ELF-1 (cell line): Measurements from ENCODE around the gene TTC28.
"Not testable (repeated sequence)": the region's sequence is repeated elsewhere in the genome, so short reads cannot be mapped to it uniquely, and the experiment has no call there.

Experiments
- DNase-seq: peaks from one replicate; pipeline ENCODE4 v3.0.0-alpha.2; 2016; ENCODE audit warnings: low read depth, low spot score

TTC28 gene

DNA sequence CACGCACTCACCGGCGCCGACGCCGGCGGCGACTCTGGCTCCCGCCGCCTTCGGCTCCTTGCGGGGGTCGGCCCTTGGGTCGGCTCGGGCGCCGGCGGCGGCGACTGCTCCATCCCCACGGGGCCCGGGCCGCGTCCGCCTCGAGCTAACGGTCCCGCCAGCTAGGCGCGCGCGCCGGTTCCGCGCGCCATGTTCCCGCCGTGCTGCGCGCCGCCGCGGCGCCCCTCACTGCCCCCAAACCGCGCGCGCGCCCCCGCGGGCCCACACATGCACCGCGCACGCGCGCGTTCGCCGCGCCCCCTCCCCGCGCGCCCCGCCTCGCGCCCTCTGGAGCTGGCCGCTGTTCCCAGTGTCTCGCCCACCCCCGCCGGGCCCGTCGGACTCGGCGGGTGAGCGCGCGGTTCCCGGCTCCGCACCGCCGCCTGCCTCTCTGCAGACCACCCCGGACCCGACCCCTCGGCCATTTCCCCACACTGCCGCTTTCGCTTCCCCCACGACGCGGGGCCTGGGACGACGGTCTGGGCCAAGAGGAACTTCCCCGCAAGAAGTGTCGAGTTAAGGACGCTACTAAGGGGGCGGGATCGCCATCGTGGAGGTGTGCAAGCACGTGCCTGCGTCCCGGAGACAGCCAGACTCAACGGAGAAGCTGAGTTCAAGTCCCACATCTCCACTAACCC, at the start of gene TTC28:
TSS of gene TTC28 (minus strand) at position 230 of the 677 bp plus-strand sequence. CDS start at position 113, 117 bp downstream.
- peak; percentile 59 for DNase-seq

DNA sequence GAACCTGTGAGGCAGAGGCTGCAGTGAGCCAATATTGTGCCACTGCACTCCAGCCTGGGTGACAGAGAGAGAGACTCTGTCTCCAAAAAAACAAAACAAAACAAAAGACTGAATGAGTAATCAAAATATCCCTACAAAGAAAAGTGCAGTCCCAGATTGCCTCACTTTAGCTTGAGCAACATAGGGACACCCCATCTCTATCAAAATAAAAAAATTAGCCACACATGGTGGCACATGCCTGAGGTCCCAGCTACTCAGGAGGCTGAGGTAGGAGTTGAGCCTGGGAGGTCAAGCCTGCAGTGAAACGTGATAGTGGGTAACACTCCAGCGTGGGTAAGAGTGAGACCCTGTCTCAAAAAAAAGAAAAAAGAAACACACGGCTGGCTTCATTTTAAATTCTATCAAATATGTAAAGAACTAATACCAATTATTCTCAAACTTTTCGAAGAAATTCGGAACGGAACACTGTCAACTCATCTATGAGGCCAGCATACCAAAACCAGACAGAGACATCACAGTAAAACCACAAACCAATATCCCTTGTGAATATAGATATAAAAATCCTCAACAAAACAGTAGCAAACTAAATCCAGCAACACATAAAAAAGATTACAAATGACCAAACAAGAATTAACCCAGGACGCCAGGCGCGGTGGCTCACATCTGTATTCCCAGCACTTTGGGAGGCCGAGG, 49.1 kb upstream of the TTC28 start:
- no peak for DNase-seq

DNA sequence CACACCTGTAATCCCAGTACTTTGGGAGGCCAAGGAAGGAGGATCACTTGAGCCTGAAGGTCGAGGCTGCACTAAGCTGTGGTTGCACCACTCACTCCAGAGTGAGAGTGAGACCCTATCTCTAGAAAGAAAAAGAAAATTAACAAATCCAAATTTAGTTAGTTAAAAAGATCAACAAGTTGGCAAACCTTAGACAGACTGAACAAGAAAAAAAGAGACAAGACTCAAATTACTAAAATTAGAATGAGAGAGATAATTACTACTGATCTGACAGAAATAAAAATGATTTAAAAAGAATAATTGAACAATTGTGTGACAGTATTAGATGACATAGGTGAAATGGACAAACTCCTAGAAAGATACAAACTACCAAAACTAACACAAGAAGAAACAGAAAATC, 48.4 kb upstream of the TTC28 start:
- DNase-seq, result no peak

DNA sequence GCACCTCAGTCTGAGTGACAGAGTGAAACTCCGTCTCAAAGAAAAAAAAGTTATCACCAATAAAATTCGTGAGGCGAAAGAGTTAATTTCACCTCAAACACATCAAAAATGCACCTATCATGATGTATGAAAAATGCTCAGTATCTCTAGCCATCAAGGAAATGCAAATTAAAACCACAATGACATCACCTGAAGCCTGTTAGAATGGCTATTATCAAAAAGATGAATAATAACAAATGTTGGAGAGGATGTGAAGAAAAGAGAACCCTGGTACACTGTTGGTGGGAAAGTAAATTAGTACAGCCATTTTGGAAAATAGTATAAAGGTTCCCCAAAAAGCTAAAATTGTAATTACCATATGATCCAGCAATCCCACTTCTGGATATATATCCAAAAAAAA, 38.4 kb upstream of the TTC28 start:
- DNase-seq, result no peak

DNA sequence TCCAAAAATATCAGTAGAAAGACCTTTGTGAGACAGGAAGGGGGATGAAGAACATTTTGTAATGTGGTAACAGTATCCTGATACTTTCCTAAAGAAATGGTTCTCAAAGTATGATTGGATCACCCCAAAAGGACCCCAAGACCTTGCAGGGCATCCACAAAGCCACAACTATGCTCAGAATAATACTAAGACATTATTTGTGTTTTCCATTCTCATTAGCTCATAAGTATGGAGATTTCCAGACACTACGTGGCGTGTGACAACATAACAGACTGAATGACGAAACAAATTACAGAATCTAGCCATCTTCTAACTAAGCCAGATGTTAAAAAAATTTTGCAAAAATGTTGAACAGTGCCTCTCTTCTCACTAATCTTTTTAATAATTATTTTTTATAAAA, 37.0 kb upstream of the TTC28 start:
- no peak for DNase-seq

DNA sequence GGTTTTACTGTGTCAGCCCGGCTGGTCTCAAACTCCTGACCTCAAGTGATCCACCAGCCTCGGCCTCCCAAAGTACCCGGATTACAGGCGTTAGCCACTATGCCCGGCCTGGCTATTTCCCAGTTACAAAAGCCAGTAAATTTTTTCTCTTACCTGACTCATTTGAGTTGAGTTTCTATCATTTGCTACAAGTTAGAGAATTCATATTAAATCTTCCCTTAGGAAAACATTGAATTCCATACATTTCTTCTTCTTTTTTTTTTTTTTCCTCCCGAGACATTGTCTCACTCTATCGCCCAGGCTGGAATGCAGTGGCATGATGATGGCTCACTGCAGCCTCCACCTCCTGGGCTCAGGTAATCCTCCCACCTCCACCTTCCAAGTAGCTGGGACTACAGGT, 36.0 kb upstream of the TTC28 start:
- no peak for DNase-seq

DNA sequence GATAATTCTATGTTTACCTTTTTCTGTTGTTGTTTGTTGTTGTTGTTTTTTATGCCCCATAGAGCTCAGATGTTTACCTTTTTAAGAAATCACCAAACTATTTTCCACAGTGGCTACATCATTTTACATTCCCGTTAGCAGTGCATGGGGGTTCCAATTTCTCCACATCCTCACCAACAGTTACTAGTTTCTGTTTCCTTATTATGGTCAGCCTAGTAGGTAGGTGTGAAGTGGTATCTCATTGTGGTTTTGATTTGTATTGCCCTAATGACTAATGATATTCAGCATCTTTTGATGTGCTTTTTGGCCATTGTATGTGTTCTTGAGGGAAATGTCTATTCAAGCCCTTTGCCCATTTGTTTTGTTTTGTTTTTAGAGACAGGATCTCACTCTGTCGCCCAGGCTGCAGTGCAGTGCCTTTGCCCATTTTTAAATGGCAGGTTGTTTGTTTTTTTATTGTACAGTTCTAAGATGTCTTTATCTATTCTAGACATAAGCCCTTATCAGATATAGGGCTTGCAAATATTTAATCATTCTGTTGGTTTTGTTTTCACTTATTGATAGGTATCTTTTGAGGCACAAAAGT, 34.5 kb upstream of the TTC28 start:
- no peak for DNase-seq

DNA sequence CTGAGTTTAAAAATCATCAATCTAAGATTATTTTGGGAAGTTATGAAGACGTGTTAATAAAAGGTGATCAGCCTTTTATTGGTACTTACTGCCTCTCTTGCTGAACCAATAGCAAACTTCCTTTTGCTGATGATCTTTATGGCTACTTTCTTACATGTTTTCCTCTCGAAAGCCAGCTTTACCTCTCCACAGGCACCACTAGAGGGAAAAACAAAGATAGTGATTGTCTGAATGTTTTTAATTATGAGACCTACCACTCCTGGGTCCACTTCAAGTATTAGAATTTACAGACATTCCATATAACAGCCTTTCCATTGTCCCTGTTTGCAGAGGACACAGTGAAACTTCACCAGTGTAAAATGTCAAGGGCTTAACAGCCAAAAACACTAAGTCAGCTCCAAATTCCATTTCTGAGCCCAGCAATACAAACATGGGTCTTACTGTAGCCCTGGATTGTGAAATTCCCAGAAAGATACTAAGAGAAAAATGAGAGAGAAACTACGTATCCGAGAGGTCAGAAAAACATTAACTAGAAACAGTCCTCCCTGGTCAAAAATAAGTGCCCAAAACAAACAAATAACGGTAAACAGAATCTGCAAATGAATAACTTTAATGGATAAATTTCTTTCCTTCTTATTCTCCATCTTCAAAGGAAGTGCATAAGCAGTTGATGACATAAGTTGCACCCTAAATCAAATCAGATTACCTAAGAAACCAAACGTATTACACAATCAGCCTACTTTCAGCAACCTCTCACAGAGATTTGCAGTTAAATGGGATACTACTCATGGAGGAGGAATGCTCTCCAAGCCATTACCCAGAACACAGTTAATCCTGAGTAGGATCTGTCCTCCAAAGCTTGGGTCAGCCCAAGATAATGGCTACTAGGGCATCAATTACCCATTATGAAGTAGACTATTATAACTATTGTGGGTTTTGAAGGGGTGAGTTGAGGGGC, 32.5 kb upstream of the TTC28 start:
- no peak for DNase-seq

DNA sequence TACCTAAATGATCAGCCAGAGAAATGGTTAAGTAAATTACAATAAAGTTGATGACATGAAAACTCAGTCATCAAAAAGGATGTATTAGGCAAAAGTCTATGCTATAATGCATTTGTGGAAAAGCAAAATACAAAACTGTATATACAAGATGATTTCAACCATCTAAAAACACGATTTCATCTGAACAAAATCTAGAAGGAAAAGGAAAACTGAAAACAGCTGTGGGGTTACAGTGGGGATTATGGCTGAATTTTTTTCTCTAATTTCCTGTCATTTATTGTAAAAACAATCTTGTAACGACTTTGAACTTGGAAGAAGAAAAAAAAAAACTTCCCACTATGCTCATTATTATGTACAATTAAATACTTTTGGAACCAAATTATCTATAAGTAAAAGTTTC, 31.7 kb upstream of the TTC28 start:
- DNase-seq, result no peak

DNA sequence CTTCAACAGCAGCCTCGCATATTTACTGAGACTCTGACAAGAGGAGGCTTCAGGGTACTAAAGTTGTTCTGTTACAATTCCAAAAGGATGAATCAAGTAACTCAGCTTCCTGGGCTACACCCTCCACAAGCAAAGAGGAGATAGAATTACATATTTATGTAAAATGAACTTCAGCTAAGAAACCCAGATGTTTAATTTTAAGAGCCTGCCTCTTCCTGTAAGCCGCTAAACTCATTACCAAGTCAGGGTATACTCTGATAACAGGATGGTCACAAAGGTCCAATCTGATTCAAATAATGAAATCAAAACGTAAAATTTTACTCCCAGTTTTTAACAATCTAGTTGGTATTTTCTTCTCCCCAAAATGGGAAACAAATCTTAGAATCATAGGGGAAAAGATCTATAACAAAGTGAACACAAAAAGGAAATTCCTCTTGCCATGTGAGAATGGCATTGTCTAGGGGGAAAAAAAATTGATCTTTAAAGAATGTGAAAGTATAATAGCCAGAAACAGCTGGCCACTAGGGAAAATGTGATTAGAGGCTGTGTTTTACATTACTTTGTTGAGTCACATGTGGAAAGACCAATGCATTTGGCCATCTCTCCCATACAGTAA, 31.0 kb upstream of the TTC28 start:
- DNase-seq, result no peak

DNA sequence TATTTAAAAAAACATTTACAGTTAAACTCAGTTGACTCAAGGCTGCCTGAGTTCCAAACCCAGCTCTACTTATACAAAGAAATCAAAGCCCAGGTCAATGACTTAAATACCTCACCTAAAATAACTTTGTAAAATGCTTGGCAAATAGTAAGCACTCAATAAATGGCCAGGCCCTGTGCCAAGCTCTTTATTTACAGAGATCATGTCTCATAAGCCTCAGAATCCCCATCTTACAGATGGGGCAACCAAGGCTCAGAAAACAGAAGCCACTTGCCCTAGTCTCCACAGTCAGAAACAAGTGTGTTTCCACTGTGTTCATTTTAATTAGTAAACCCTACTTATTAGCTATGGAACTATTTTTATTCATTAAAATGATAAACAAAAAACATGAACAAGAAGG, 30.5 kb upstream of the TTC28 start:
- DNase-seq, result no peak

DNA sequence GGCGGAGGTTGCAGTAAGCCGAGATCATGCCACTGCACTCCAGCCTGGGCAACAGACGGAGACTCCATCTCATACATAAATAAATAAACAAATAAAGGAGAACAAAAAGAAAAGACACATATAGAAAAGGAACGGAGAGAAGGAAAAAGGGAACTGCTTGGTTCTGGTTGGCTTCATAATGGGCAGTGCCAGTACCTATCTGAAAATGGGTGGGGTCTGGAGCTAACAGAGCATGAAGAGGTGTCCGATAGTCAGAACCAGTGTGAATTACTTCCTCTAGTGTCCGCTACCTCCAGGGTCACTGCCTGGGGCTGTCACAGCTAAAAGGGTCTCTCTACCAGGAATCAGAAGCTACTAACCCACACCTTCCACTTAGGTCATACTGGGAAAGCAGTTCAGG, 27.2 kb upstream of the TTC28 start:
- no peak for DNase-seq

DNA sequence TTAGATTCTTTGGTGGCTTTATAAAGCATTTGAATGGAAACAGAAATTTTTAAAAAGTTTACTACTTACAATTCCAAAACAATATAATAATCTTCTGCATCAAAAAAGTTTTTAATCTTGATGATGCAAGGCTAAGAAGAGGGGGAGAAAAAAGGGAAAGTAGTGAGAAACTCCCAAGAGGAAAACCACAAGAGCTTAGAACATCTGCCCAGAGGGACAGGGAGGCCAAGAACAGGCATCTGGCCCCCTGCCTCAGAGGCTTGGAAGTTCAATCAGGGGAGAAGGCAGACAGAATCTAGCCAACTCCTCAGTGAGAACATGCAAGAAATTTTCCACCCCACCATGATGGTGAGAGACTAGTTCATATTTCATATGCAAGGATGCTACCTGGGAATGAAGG, 23.8 kb upstream of the TTC28 start:
- no peak for DNase-seq

DNA sequence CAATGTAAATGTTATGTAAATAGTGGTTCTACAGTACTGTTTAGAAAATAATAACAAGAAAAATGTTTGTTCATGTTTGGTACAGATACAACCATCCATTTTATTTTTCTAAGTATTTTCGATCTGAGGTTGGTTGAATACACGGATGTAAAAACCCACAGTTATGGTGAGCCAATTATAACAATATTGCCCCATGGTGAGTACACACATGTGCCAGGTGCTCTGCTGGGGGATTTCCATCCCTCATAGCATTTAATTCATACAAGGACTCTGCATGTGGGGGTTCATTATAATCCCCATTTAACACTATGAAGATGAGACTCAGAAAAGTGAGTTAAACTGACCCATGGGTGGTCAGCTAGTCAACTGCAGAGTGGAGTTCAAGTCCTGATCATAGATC, 23.3 kb upstream of the TTC28 start:
- no peak for DNase-seq

DNA sequence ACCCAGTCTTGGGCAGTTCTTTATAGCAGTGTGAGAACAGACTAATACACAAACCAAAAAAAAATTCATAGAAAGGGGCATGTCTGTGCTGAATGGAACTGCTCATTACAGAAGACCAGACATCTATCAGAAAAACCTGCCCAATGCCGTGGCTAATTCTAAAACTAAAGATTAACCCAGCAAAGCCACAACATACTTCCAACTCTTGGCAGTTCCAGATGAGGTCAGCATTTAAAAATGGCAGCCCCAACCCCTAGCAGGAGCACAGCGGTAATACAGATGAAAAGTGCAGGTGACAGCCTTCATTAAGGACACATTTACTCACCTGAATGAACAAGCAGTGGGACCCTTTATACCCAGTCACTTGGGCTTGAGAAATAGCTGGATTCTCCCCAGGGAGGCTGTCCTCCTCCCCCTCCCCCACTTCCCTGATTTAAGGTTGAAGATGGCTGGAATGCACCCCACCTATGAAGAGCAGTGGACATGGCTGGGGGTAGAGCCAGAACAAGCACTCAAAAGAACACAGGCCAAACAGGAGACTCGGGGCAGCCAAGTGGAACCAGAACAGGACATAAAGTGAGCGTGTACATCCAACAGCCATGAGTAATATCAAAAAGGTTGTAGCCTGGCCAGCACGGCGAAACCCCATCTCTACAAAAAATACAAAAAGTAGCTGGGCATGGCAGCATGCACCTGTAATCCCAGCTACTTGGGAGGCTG, 13.6 kb upstream of the TTC28 start:
- not testable (repeated sequence) for DNase-seq

DNA sequence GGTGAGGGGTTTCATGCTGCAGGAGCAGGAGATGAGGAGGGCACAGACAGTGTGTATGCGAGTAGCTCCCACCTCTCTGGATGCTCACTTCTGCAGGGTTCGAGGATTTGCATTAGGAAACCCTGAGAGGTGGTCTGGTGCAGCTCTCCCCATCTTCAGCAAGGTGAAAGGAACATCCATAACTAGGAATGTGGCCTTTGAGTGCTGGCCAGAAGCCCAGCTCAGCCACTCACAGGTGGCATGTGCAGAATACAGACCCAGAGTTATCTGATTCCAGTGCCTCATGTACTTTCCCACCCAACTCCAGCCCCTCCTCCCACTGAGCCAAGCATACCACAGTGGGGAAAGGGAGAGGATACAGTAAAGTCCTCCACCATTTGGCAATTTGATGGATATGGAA, 10.2 kb upstream of the TTC28 start:
- DNase-seq, result not testable (repeated sequence)

DNA sequence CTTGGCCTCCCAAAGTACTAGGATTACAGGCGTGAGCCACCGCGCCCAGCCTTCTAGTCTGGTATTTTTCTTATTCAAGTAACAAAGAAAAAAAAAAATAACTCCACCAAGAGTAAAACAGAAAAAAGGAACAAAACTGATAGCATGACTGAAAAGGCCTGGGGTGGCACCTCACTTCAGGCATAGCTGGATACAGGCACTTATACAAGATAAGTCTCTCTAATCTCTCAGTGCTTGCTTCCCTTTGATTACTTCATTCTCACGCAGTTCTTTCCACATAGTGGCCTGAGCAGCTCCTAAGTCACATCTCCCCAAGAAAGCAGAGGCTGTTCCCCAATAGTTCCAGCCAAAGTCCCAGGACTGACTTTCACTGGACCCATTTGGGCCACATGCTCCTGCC, 3.3 kb upstream of the TTC28 start:
- not testable (repeated sequence) for DNase-seq

DNA sequence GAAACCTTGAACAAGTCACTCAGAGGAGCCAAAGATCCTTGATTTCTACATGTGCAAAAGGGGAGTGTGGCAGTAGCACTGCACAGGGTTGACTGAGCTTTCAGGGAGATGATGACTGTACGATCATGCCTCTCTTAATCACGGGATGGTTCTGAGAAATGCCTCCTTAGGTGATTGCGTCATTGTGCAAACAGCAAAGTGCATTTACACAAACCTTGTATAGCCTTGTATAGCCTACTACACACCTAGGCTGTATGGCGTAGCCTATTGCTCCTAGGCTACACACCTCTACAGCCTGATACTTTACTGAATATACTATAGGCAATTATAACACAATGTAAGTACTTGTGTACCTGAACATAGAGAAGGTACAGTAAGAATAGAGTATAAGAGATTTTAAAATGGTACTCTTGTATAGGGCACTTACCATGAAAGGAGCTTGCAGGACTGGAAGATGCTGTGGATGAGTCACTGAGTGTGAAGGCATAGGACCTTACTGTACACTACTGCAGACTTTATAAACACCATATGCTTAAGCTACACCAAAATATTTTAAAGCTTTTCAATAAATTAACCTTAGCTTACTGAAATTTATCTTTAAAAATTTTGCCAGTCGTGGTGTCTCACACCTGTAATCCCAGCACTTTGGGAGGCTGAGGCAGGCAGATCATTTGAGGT, 1.3 kb upstream of the TTC28 start:
- not testable (repeated sequence) for DNase-seq

DNA sequence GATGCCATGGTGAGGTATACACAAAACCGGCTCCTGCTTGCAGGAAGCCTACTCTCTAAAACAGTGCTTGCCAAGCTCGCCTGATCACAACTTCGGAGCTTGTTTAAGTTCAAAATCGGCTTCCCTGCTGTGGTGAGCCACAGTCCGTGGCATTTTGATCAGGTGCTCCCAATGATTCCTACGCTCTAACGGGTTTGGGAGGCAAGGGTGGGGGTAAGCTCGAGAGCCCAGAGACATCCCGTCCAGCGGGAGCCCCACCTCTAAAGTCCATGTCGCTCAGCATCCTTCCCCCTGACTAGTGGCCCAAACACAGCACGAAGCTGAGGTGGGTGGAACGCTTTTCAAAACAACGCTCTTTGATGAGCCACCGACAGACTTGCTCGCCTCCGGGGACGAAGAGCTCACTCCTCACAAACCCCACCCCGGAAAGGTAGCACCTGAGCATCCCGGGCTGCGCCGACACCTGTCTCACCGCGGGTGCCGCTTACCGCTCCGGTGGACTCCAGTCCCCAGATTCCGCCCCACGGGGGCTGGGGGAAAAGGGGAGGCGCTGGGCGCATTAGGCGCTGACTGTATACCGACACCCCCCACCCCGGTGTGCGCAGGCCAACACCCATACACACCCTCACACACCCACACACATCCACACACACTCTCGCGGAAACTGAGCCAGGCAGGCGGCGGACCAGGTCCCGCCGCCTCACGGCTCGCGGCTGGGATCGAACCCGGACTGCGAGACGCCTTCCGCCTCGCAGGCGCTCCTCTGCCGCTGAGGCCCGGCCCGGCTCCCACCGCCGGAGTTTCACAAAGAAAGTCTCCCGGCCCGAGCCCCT, 646 bp downstream of the TTC28 start:
- DNase-seq, result peak; percentile 32
